Fibroblast of skin of left biceps (primary cell): Measurements from ENCODE around the gene A3GALT2.
"Not testable (repeated sequence)": the region's sequence is repeated elsewhere in the genome, so short reads cannot be mapped to it uniquely, and the experiment has no call there.

ENCODE experiments used
- DNase-seq, 2 experiments: peaks; one replicate each; pipeline ENCODE4 v3.0.0-alpha.2; 2013; ENCODE audit warnings: low read depth in 2 of 2

A3GALT2 gene

DNA sequence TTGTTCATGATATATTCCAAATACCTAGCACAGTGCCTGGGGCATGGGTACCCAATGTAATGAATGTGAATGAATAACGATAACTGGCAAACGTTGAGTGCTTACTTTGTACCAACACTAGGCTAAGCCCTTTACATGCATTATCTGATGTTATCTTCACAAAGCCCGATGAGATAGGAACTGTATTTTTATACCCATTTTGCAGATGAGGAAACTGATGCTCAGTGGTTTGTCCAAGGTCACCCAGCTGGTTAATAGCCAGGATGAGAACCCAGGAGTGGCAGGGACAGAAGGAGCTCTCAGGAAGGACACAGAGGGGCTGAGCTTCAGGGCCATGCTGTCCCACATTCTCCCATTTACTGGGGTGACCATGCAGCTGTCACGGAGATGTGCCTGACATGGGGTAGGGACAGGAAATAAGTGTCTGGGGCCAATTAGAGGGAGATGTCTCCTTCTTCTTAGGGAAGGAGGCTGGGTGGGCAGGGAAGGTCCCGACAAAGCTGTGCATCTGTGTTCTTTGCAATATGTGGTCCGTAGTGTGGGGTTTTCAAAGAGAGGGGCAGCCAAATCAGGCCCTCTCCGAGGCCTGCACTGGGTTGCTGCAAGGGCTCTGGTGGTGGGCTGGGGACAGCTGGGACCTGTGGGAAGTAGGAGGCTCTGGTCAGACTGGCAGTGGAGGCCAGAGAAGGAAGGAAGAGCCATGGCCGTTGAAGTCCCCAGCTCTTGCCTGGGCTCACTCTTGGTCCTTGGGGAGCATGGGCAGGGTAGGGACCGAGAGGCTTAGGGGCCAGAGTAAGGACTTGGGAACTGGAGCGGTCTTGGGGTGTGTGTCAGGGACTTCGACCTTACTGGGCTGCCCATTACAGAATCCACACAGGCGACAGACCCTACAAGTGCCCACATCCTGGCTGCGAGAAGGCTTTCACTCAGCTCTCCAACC is 26.6 kb downstream of the A3GALT2 start:
- DNase-seq, result no peak

DNA sequence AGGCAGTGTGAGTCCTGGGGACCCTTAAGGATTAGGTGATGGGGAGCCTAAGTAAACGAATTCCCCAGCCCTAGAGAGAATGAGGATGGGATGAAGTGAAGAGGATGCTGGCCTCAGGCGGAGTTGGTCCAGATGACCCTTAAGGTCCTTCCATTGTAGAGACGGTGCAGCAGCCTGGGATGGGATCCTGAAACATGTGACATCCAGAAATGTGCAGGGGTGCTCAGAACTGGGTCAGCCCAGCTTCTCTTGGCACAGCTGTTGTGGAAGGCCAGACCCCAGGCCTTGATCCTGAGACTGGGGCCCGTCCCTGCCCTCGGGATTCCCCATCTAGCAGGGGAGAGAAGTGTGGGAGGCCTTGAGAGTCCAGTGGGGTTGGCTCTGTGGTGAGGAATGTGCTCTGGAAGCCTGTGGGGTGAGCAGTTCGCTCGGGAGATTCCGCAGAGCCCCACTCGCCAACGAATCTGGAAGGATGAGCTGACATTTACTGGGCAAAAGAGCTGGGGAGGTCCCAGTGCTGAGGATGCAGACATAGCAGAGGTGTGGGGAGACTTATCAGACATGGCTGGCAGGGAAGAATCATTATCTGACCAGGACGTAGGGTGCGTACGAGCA is 28.1 kb downstream of the A3GALT2 start:
- no peak for DNase-seq

DNA sequence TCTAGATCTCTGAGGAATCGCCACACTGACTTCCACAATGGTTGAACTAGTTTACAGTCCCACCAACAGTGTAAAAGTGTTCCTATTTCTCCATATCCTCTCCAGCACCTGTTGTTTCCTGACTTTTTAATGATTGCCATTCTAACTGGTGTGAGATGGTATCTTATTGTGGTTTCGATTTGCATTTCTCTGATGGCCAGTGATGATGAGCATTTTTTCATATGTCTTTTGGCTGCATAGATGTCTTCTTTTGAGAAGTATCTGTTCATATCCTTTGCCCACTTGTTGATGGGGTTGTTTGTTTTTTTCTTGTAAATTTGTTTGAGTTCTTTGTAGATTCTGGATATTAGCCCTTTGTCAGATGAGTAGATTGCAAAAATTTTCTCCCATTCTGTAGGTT is 30.3 kb downstream of the A3GALT2 start:
- DNase-seq, result not testable (repeated sequence)

GRCh38 chr1:33289858-33290154 is 31.1 kb downstream of the A3GALT2 start:
- DNase-seq, result no peak

DNA sequence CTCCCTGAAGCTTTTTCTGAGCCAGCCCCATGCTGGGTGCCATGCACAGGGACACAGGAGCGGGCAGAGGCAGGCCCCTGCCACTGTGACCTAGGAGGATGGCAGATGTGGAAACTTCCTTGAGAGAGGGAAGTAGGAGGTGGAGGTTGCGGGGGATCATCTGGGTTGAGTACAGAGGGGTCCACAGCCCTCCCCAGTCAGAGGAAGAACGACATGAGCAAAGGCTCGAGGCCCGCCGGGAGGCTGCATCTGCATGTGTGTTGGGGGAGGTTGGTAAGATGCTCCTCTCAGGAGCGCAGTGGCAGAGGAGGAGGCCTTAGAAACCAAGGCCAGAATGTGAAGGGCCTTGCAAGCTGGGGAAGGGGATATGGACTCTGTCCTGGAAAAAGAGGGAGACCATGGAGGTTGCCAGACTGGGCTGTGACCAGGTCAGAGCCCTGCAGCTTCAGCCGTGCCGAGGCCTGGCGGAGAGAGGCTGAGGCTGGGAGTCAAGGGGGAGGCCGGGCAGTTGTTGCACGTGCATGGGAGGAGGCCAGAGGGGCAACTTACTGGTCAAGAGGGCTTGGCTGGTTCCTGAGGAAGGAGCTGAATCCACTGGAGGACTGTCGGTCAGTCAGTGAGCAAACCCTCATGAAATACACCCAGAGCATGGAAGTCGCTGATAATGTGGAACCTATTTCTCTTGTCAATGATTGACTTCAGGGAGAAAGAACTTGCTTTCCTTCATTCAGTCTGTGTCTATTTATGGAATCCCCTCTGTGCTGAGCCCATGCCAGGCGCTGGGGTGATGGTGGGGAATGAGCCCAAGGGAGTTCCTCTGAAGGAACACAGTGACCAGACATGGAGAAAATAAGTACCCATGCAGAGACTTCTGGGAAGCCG is 31.7 kb downstream of the A3GALT2 start:
- no peak for DNase-seq

DNA sequence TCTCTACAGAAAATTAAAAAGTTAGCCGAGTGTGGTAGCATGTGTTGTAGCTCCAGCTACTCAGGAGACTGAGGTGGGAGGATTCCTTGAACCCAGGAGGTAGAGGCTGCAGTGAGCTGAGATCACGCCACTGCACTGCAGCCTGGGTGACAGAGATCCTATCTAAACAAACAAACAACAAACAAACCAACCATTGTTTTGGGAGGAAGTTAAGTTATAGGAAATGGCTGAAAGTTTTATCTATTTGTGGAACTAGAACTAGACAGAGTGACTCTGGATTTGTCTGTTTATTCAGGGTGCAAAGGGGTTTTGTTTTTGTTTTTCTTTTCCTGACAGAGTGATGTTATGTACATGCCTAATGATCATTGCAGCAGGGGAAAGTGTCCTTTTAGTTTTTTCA is 33.6 kb downstream of the A3GALT2 start:
- no peak for DNase-seq

DNA sequence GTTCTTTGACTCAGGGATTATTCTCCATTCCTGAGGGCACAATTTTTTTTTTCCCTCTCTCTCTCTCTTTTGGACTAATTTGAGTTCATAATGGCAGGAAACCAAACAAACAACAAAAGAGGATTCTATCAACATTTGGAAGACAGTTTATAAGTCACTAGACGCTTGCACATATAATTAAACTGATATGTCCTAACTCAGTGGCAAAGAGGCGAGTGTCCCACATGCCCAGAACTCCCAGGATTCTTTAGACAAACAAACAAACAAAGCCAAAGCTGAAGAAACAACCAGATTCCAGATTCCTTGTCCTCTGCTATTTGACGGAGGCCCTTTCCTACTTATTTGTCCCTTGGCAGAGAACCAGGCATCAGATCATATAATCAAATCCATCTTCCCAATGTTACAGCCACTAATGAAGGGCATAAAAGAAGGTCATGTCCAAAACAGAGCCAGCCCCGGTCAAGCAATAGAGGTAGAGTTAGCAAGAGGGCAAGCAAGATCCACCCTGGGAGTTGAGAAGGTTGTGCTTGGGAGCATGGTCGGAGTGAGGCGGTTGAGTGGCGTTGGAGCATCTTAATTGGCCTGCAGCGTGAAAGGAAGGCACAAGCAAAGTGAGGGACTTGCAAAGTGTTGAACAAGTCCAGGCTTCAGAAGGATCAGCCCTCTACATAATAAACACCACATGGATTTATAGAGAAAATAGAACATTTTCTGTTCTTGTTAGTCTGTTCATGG is 34.3 kb downstream of the A3GALT2 start:
- no peak for DNase-seq

GRCh38 chr1:33284049-33284448 is 36.8 kb downstream of the A3GALT2 start:
- DNase-seq, result no peak

DNA sequence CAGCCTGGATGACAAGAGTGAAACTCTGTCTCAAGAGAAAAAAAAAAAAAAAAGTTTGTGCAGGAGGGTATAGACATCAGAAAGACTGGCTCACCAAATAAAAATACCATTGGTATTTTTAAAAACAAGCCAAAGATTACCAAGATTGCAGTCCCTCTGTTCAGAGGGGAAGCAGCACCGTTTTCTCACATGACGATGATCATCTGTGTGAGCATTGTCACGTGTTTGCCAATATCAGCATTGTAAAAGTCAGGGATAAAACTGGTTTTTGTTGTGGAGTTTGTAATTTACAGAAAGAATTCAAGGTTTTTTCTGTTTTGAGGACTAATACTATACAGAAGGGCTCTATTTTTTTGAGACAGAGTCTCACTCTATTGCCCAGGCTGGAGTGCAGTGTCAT is 38.1 kb downstream of the A3GALT2 start:
- no peak for DNase-seq

DNA sequence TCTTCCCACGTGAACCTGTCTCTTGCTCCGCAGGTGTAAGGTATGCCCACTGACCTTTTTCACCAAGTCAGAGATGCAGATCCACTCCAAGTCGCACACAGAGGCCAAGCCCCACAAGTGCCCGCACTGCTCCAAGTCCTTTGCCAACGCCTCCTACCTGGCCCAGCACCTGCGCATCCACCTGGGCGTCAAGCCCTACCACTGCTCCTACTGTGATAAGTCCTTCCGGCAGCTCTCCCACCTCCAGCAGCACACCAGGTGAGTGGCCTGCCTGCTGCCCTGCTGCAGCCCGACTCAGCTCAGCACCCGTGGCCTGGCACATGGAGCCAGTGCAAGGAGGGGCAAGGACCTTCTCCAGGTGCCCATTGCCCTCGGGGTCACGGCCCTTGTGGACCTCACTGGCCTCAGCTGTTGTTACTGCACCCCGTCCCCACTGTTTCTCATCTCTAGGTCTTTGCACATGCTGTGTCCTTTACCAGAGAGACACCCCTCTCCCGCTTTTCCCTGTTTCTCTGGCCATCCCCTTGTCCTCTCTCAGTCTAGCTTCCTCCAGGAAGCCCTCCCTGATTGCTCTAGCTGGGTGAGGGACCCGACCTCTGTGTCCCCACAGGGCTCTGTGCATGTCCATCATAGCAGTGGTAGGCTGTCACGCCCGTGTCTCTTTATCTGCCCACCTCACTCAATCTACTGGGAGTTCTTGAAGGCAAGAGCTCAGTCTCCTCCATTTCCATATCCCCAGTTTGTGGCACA is 39.2 kb downstream of the A3GALT2 start:
- DNase-seq, result no peak

DNA sequence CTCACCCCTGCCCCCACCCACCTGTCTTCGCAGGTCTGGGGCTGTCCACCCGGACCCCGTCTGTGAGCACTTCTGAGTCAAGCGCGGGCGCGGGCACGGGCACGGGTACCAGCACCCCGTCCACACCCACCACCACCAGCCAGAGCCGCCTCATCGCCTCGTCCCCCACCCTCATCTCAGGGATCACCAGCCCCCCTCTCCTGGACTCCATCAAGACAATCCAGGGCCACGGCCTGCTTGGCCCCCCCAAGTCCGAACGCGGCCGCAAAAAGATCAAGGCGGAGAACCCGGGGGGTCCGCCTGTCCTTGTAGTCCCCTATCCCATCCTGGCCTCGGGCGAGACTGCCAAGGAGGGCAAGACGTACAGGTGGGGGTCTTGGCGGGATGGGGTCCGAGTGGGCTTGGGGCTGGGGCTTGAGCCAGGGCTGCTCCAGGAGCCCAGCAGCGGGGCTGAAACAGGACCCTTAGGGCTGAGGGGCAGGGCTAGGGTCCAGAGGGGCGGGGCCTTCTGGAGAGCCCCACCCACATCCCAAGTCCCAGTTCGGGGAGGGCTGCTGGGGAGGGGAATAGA is 40.7 kb downstream of the A3GALT2 start:
- no peak for DNase-seq

DNA sequence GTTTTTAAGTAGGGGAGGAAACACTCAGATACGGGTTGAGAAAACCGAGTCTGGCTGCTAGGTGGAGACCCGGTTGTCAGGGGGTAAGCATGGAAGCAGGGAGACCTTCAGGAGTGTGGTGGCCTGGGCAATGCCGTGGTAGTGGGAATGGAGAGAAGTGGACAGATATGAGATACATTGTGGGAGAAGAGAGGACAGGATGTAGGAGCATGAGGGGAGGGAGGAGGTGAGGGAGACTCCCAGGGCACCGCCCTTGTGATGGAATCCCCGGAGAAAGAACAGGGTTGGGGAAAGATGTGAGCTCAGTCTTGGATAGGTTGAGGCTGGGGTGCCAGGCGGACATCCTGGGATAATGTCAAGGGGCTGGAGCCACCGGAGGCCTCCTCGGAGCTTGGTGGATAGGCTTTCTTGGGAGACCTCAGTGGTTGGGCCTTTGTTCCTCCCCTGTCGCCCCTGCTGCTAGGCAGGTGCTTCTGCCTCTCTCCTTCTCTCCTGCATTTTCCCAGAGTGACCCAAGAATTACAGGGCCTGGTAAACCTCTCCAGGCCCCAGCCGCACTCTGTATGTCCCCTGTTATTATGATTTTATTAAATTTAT is 43.3 kb downstream of the A3GALT2 start:
- DNase-seq, result no peak

- DNase-seq, result no peak
Observed at GRCh38 chr1:33276573-33277298, 44.2 kb downstream of the A3GALT2 start.

GRCh38 chr1:33275706-33276572 is 45.0 kb downstream of the A3GALT2 start:
- DNase-seq, result no peak

- no peak for DNase-seq
Observed at GRCh38 chr1:33275195-33275594, 45.7 kb downstream of the A3GALT2 start.

- DNase-seq, result no peak
Observed at GRCh38 chr1:33274446-33274845, 46.5 kb downstream of the A3GALT2 start.

DNA sequence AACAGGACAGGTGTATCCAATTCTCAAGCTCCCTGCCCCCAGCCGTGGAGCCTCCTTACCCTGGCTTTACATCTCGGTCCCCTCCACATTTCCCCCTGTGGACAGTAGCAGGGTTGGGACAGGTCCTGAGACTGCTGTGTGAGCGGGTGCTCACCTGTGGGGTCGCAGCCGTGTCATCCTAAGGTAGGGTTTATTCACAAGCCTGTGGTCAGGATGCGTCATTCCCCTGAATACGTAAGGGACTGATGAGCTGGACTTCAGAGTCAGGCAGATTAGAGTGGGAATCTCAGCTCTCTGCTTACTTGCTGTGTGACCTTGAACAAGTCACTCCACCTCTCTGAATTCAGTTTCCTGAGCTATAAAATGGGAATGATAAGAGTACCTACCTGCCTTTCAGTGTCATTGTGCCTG is 46.9 kb downstream of the A3GALT2 start:
- DNase-seq, result no peak

- DNase-seq, result no peak
Observed at GRCh38 chr1:33273406-33273805, 47.5 kb downstream of the A3GALT2 start.

GRCh38 chr1:33272930-33273329 is 48.0 kb downstream of the A3GALT2 start:
- DNase-seq, result no peak
